H1 (cell line): Measurements from ENCODE around the gene AHDC1. TPM values are rescaled to one million over a fixed set of nuclear protein-coding genes. Genes with fewer than 3 reads are reported as not detected.

Experiments
- CHD7 ChIP-seq: fragments of 300-600 bp; sonication (generic); IDR thresholded peaks from 2 replicates; pipeline ENCODE4 v1.7.1; 2012; ENCODE audit warnings: low read length, moderate library complexity, mild to moderate bottlenecking, inconsistent platforms; ENCODE audit not compliant: insufficient replicate concordance
- CTCF ChIP-seq, 3 experiments: IDR thresholded peaks; 1 replicate in 2 of 3; 2 replicates in 1 of 3; pipeline versions ENCODE4 v1.5.1 to v1.6.1; 2011; ENCODE audit warnings: low read length in 3 of 3, mild to moderate bottlenecking in 3 of 3, inconsistent platforms in 2 of 3, low read depth in 1 of 3, moderate library complexity in 1 of 3; ENCODE audit not compliant: insufficient read depth in 1 of 3; ENCODE audit errors: control extremely low read depth in 1 of 3
- JUND ChIP-seq: IDR thresholded peaks from 2 replicates; pipeline ENCODE4 v1.6.1; 2011; ENCODE audit warnings: mild to moderate bottlenecking, improper control_type of control experiment, low read length
- MAX ChIP-seq: IDR thresholded peaks from 2 replicates; pipeline ENCODE4 v1.6.1; 2012; ENCODE audit warnings: inconsistent platforms
- NANOG ChIP-seq: IDR thresholded peaks from 2 replicates; pipeline ENCODE4 v1.6.1; 2011; ENCODE audit warnings: low read length, low read depth, mild to moderate bottlenecking, inconsistent platforms; ENCODE audit not compliant: insufficient read depth, poor library complexity, severe bottlenecking
- POLR2A ChIP-seq, 2 experiments: IDR thresholded peaks; 1 replicate in 1 of 2; 2 replicates in 1 of 2; pipeline ENCODE4 v1.6.1; 2011; ENCODE audit warnings: low read depth in 2 of 2, low read length in 2 of 2, mild to moderate bottlenecking in 2 of 2; ENCODE audit errors: control extremely low read depth in 1 of 2
- polyA plus RNA-seq, 7 experiments: library from polyadenylated mRNA; depleted of rRNA in 3 of 7; stranded (reverse) in 5 of 7; unstranded in 2 of 7; fragments of >200 nt in 5 of 7; fragments of 200-250 nt in 2 of 7; gene quantifications; 1 replicate in 5 of 7; 2 replicates in 1 of 7; 4 replicates in 1 of 7; pipeline versions ENCODE4 v1.2.1 to v1.2.3, GENCODE V29; 2011 to 2013; ENCODE audit warnings: missing spikeins in 2 of 7, mixed read lengths in 2 of 7
- total RNA-seq: library from RNA; stranded (reverse); fragmentation: NEBNext Ultra II Directional; extraction: Animal tissue kit (Norgen Biotek cat#: 25700); gene quantifications from 2 replicates; pipeline ENCODE4 v1.2.1, GENCODE V29; 2021

The AHDC1 gene
- total and polyA plus RNA-seq, 2 of the 8 experiments (the other 6 are each of a cell fraction or from before 2014, with no cell fraction given): 4.4 to 35.1 TPM

- no peak for TF ChIP-seq CHD7
- TF ChIP-seq POLR2A (IDR thresholded peaks at IDR 0.05; ENCODE audit: control extremely low read depth in 1 of 2, low read depth in 2 of 2, low read length in 2 of 2): no peak
- no peak for TF ChIP-seq NANOG
- TF ChIP-seq JUND: no peak
- TF ChIP-seq CTCF (IDR thresholded peaks at IDR 0.05; ENCODE audit: control extremely low read depth in 1 of 3, insufficient read depth in 1 of 3, low read depth in 1 of 3, low read length in 3 of 3): no peak
- no peak for TF ChIP-seq MAX
These were observed 8.3 kb downstream of the AHDC1 start (continued) for GRCh38 chr1:27595597-27595996.
